Hepatocyte (in vitro differentiated cells): ENCODE measurements around the gene EPHA1. TPM values are rescaled to one million over a fixed set of nuclear protein-coding genes. Genes with fewer than 3 reads are reported as not detected.
"Not testable (repeated sequence)": the region's sequence is repeated elsewhere in the genome, so short reads cannot be mapped to it uniquely, and the experiment has no call there.

ENCODE experiments used
- DNase-seq: peaks from one replicate; pipeline ENCODE4 v3.0.0-alpha.2; 2016; ENCODE audit warnings: low spot score
- H2AFZ ChIP-seq: fragments of 200-600 bp; sonication (generic); 2 replicates; pipeline ENCODE4 v1.6.0; 2016; ENCODE audit warnings: antibody characterized with exemption, mild to moderate bottlenecking
- H3K27ac ChIP-seq: fragments of 200-600 bp; sonication (generic); 2 replicates; pipeline ENCODE4 v1.5.1; 2016; ENCODE audit warnings: mild to moderate bottlenecking
- H3K27me3 ChIP-seq: fragments of 200-600 bp; sonication (generic); 2 replicates; pipeline ENCODE4 v1.6.1; 2016
- H3K36me3 ChIP-seq: fragments of 200-600 bp; sonication (generic); replicated peaks from 2 replicates; pipeline ENCODE4 v1.5.1; 2016; ENCODE audit warnings: low read depth; ENCODE audit not compliant: insufficient read depth
- H3K4me1 ChIP-seq: fragments of 200-600 bp; sonication (generic); 2 replicates; pipeline ENCODE4 v1.5.1; 2016; ENCODE audit warnings: mild to moderate bottlenecking, moderate library complexity; ENCODE audit not compliant: insufficient read depth
- H3K4me2 ChIP-seq: fragments of 200-600 bp; sonication (generic); 2 replicates; pipeline ENCODE4 v1.6.0; 2016
- H3K4me3 ChIP-seq: fragments of 200-600 bp; sonication (generic); 2 replicates; pipeline ENCODE4 v1.5.1; 2016; ENCODE audit warnings: mild to moderate bottlenecking
- H3K79me2 ChIP-seq: fragments of 200-600 bp; sonication (generic); 2 replicates; pipeline ENCODE4 v1.6.0; 2017; ENCODE audit warnings: mild to moderate bottlenecking
- H3K9me2 ChIP-seq: fragments of 200-600 bp; sonication (generic); replicated peaks from 2 replicates; pipeline ENCODE4 v1.6.0; 2017; ENCODE audit warnings: mild to moderate bottlenecking; ENCODE audit not compliant: insufficient read depth
- H3K9me3 ChIP-seq: fragments of 200-600 bp; sonication (generic); 2 replicates; pipeline ENCODE4 v1.5.1; 2016; ENCODE audit warnings: low read depth, mild to moderate bottlenecking
- H4K20me1 ChIP-seq: fragments of 200-600 bp; sonication (generic); 2 replicates; pipeline ENCODE4 v1.6.0; 2016; ENCODE audit warnings: mild to moderate bottlenecking; ENCODE audit not compliant: insufficient read depth, poor library complexity, severe bottlenecking
- CTCF ChIP-seq: fragments of 200-600 bp; sonication (generic); IDR thresholded peaks from 2 replicates; pipeline ENCODE4 v1.5.1; 2016; ENCODE audit warnings: antibody characterized with exemption, mild to moderate bottlenecking; ENCODE audit not compliant: poor library complexity
- EZH2 ChIP-seq: fragments of 200-600 bp; sonication (generic); IDR thresholded peaks from 2 replicates; pipeline ENCODE4 v1.6.1; 2016; ENCODE audit warnings: antibody characterized with exemption, mild to moderate bottlenecking, borderline replicate concordance
- EZH2phosphoT487 ChIP-seq: fragments of 200-600 bp; sonication (generic); IDR thresholded peaks from one replicate; pipeline ENCODE4 v1.6.1; 2018; ENCODE audit warnings: antibody characterized with exemption, mild to moderate bottlenecking, low read depth, moderate library complexity; ENCODE audit not compliant: unreplicated experiment, severe bottlenecking
- WGBS: methylation state at CpG from one replicate; pipeline ENCODE4 v1.1.6; 2016; ENCODE audit warnings: low lambda C conversion rate; ENCODE audit errors: missing lambda C conversion rate; 5-methylcytosine and 5-hydroxymethylcytosine counted together
- polyA plus RNA-seq: library from polyadenylated mRNA; unstranded; fragments of >200 nt; fragmentation: Nextera tagmentation; extraction: Ambion mirVana; gene quantifications from 2 replicates; pipeline ENCODE4 v1.2.1, GENCODE V29; 2016
- total RNA-seq: library from RNA; depleted of rRNA; stranded (reverse); fragments of >200 nt; gene quantifications from 2 replicates; pipeline ENCODE4 v1.2.3, GENCODE V29; 2014

The EPHA1 gene
- total and polyA plus RNA-seq, 2 experiments from 2014 or later: 34.2 to 42.9 TPM

- Histone ChIP-seq H3K27ac (no peak overlapping the region), H3K36me3 (no peaks in the 10 kb centered on the region), H3K9me3 (no peaks in the 10 kb centered on the region), H3K79me2 (no peaks in the 10 kb centered on the region), H3K4me2 (no peak overlapping the region), H4K20me1 (no peaks in the 10 kb centered on the region), H3K27me3 (no peaks in the 10 kb centered on the region), H3K4me1 (no peaks in the 10 kb centered on the region), H3K4me3 (no peak overlapping the region), H3K9me2 (no peaks in the 10 kb centered on the region), H2AFZ (no peak overlapping the region)
- no peak for DNase-seq
- WGBS: 38% methylated on average over 1 of the region's 1 CpG
- no peak for TF ChIP-seq EZH2
- TF ChIP-seq CTCF: no peak
- TF ChIP-seq EZH2phosphoT487: no peak
These were observed 9.2 kb upstream of the EPHA1 start for GRCh38 chr7:143417734-143418383.

- Histone ChIP-seq H3K27me3 (no peaks in the 10 kb centered on the region), H3K9me2 (no peaks in the 10 kb centered on the region), H3K79me2 (no peaks in the 10 kb centered on the region), H3K4me3 (no peak overlapping the region), H3K36me3 (no peaks in the 10 kb centered on the region), H2AFZ (no peak overlapping the region), H3K9me3 (no peaks in the 10 kb centered on the region), H3K4me2 (no peak overlapping the region), H3K4me1 (peaks cover 8% of the 10 kb centered on the region), H4K20me1 (no peaks in the 10 kb centered on the region), H3K27ac (no peak overlapping the region)
- no peak for TF ChIP-seq EZH2phosphoT487
- peak; percentile 76 for TF ChIP-seq CTCF
- no peak for TF ChIP-seq EZH2
- peak; percentile 65 for DNase-seq
- 11% methylated on average over 3 of the region's 3 CpGs for WGBS
These were observed 8.0 kb upstream of the EPHA1 start for GRCh38 chr7:143416565-143417149.

GRCh38 chr7:143415742-143416397 is 7.2 kb upstream of the EPHA1 start:
- WGBS: 74% methylated on average over 8 of the region's 8 CpGs
- Histone ChIP-seq H3K27ac (no peak overlapping the region), H3K4me2 (no peak overlapping the region), H3K79me2 (no peaks in the 10 kb centered on the region), H3K36me3 (no peaks in the 10 kb centered on the region), H3K4me1 (peaks cover 13% of the 10 kb centered on the region), H3K9me3 (no peaks in the 10 kb centered on the region), H3K9me2 (no peaks in the 10 kb centered on the region), H3K27me3 (no peaks in the 10 kb centered on the region), H3K4me3 (no peak overlapping the region), H4K20me1 (no peaks in the 10 kb centered on the region), H2AFZ (no peak overlapping the region)
- TF ChIP-seq EZH2phosphoT487 (no peak), CTCF (no peak)
- DNase-seq: no peak

GRCh38 chr7:143415209-143415608 is 6.6 kb upstream of the EPHA1 start:
- H3K27me3 ChIP-seq, H3K36me3 ChIP-seq, H3K9me3 ChIP-seq, H3K27ac ChIP-seq, H3K79me2 ChIP-seq, H3K9me2 ChIP-seq, H3K4me2 ChIP-seq, DNase-seq, H2AFZ ChIP-seq, H4K20me1 ChIP-seq, H3K4me3 ChIP-seq: not testable (repeated sequence)
- peaks cover 20% of the 10 kb centered on the region for H3K4me1 ChIP-seq
- WGBS: 85% methylated on average over 7 of the region's 7 CpGs
